Activated naive CD8-positive, alpha-beta T cell treated with anti-CD3 and anti-CD28 coated beads, Interleukin-2, amount 10 ng/mL, durations not matched to agents 7 days and 5 days (primary cell): ENCODE data around the gene MIOS. TPM values are rescaled to one million over a fixed set of nuclear protein-coding genes. Genes with fewer than 3 reads are reported as not detected.

Source experiments
- ATAC-seq: fragments of 150-1000 bp; cut with Tn5 transposase; one replicate; pipeline ENCODE4 v1.10.0; 2021; ENCODE audit warnings: low read depth, moderate library complexity
- POLR2A ChIA-PET: fragments of 350-600 bp; sonication (Branson Sonifier 250); formaldehyde crosslinking; loops from one replicate; lab custom pipeline; 2021; ENCODE audit warnings: antibody characterized with exemption; lab: Charles Lee
- DNase-seq: peaks from one replicate; pipeline ENCODE4 v3.0.0; 2021
- H3K27ac Mint-ChIP-seq: one replicate; pipeline ENCODE4 v1.8.0; 2022; ENCODE audit warnings: mild to moderate bottlenecking, mixed read lengths
- H3K27me3 Mint-ChIP-seq: one replicate; pipeline ENCODE4 v1.8.0; 2022; ENCODE audit warnings: mild to moderate bottlenecking, moderate library complexity, mixed read lengths
- H3K36me3 Mint-ChIP-seq: one replicate; pipeline ENCODE4 v1.8.0; 2021; ENCODE audit warnings: mild to moderate bottlenecking, mixed read lengths
- H3K4me1 Mint-ChIP-seq: one replicate; pipeline ENCODE4 v1.8.0; 2021; ENCODE audit warnings: mixed read lengths
- H3K4me3 Mint-ChIP-seq: one replicate; pipeline ENCODE4 v1.8.0; 2022; ENCODE audit warnings: mild to moderate bottlenecking, moderate library complexity, mixed read lengths
- H3K9me3 Mint-ChIP-seq: one replicate; pipeline ENCODE4 v1.8.0; 2021; ENCODE audit warnings: mixed read lengths
- total RNA-seq, 2 experiments: library from RNA; stranded (reverse); gene quantifications; one replicate each; pipeline ENCODE4 v1.2.3, GENCODE V29; 2021

The MIOS gene
- total RNA-seq, 2 experiments from 2014 or later: 42.0 to 42.1 TPM

- no peak overlapping the region for H3K27ac Mint-ChIP-seq
- peaks cover 17% of the 10 kb centered on the region for H3K36me3 Mint-ChIP-seq
- H3K9me3 Mint-ChIP-seq: no peaks in the 10 kb centered on the region
- DNase-seq (no peak), ATAC-seq (no peak)
- POLR2A ChIA-PET: no interaction called here
- no peak overlapping the region for H3K4me3 Mint-ChIP-seq
- no peaks in the 10 kb centered on the region for H3K27me3 Mint-ChIP-seq
- peaks cover 2% of the 10 kb centered on the region for H3K4me1 Mint-ChIP-seq
Measured at GRCh38 chr7:7579638-7580037, 13.0 kb downstream of the MIOS start.

- DNase-seq: no peak
- ATAC-seq: no peak
- Mint-ChIP-seq H3K9me3 (no peaks in the 10 kb centered on the region), H3K4me3 (no peak overlapping the region), H3K27ac (no peak overlapping the region), H3K4me1 (peaks cover 3% of the 10 kb centered on the region), H3K36me3 (peaks cover 10% of the 10 kb centered on the region), H3K27me3 (no peaks in the 10 kb centered on the region)
- POLR2A ChIA-PET: no interaction called here
Measured at GRCh38 chr7:7581531-7582179, 15.0 kb downstream of the MIOS start.

- no peak for DNase-seq
- Mint-ChIP-seq H3K27ac (no peak overlapping the region), H3K36me3 (peaks cover 14% of the 10 kb centered on the region), H3K4me1 (peaks cover 3% of the 10 kb centered on the region), H3K4me3 (no peak overlapping the region), H3K27me3 (no peaks in the 10 kb centered on the region), H3K9me3 (no peaks in the 10 kb centered on the region)
- POLR2A ChIA-PET: no interaction called here
- ATAC-seq: no peak
Measured at GRCh38 chr7:7582596-7582995, 15.9 kb downstream of the MIOS start.

- ATAC-seq: no peak
- Mint-ChIP-seq H3K4me1 (peaks cover 4% of the 10 kb centered on the region), H3K4me3 (no peak overlapping the region), H3K27ac (no peak overlapping the region), H3K36me3 (peaks cover 14% of the 10 kb centered on the region), H3K9me3 (no peaks in the 10 kb centered on the region), H3K27me3 (no peaks in the 10 kb centered on the region)
- POLR2A ChIA-PET: no interaction called here
- DNase-seq: no peak
Measured at GRCh38 chr7:7583731-7584130, 17.0 kb downstream of the MIOS start.

- Mint-ChIP-seq H3K27ac (no peak overlapping the region), H3K9me3 (no peaks in the 10 kb centered on the region), H3K4me3 (no peak overlapping the region), H3K36me3 (peaks cover 10% of the 10 kb centered on the region), H3K4me1 (peaks cover 4% of the 10 kb centered on the region), H3K27me3 (no peaks in the 10 kb centered on the region)
- POLR2A ChIA-PET: no interaction called here
- no peak for ATAC-seq
- DNase-seq: no peak
Measured at GRCh38 chr7:7584653-7585052, 18.0 kb downstream of the MIOS start.

GRCh38 chr7:7585241-7585928, 18.7 kb downstream of the MIOS start:
- no peaks in the 10 kb centered on the region for H3K27me3 Mint-ChIP-seq

GRCh38 chr7:7595451-7595850, 28.8 kb downstream of the MIOS start:
- POLR2A ChIA-PET: no interaction called here
- ATAC-seq (no peak), DNase-seq (no peak)
- no peaks in the 10 kb centered on the region for H3K9me3 Mint-ChIP-seq
- no peak overlapping the region for H3K4me3 Mint-ChIP-seq
- no peaks in the 10 kb centered on the region for H3K27me3 Mint-ChIP-seq
- peaks cover 34% of the 10 kb centered on the region for H3K36me3 Mint-ChIP-seq
- H3K4me1 Mint-ChIP-seq: peaks cover under 1% of the 10 kb centered on the region
- no peak overlapping the region for H3K27ac Mint-ChIP-seq

More at GRCh38 chr7:7585241-7585928, 18.7 kb downstream of the MIOS start:
- Mint-ChIP-seq H3K36me3 (peaks cover 14% of the 10 kb centered on the region), H3K4me3 (no peak overlapping the region), H3K27ac (no peak overlapping the region), H3K9me3 (no peaks in the 10 kb centered on the region), H3K4me1 (peaks cover 9% of the 10 kb centered on the region)
- POLR2A ChIA-PET: no interaction called here
- no peak for DNase-seq
- ATAC-seq: no peak

GRCh38 chr7:7596176-7596575, 29.5 kb downstream of the MIOS start:
- H3K4me3 Mint-ChIP-seq: no peak overlapping the region
- POLR2A ChIA-PET: no interaction called here
- no peaks in the 10 kb centered on the region for H3K9me3 Mint-ChIP-seq
- no peak for ATAC-seq
- H3K4me1 Mint-ChIP-seq: no peaks in the 10 kb centered on the region
- H3K27ac Mint-ChIP-seq: no peak overlapping the region
- H3K36me3 Mint-ChIP-seq: peaks cover 36% of the 10 kb centered on the region
- DNase-seq: no peak
- H3K27me3 Mint-ChIP-seq: no peaks in the 10 kb centered on the region

- DNase-seq (no peak), ATAC-seq (no peak)
- Mint-ChIP-seq H3K27ac (no peak overlapping the region), H3K4me3 (no peak overlapping the region), H3K36me3 (peaks cover 6% of the 10 kb centered on the region), H3K4me1 (no peaks in the 10 kb centered on the region), H3K9me3 (no peaks in the 10 kb centered on the region), H3K27me3 (no peaks in the 10 kb centered on the region)
- POLR2A ChIA-PET: no interaction called here
Measured at GRCh38 chr7:7607010-7607409, 40.3 kb downstream of the MIOS start.

GRCh38 chr7:7609330-7609729, 42.6 kb downstream of the MIOS start:
- no peaks in the 10 kb centered on the region for H3K4me1 Mint-ChIP-seq
- H3K27me3 Mint-ChIP-seq: no peaks in the 10 kb centered on the region
- H3K4me3 Mint-ChIP-seq: no peak overlapping the region
- H3K36me3 Mint-ChIP-seq: peaks cover 6% of the 10 kb centered on the region
- ATAC-seq: no peak
- POLR2A ChIA-PET: no interaction called here
- H3K9me3 Mint-ChIP-seq: no peaks in the 10 kb centered on the region
- H3K27ac Mint-ChIP-seq: no peak overlapping the region
- DNase-seq: no peak

- no peaks in the 10 kb centered on the region for H3K9me3 Mint-ChIP-seq
Measured at GRCh38 chr7:7612519-7612918, 45.8 kb downstream of the MIOS start.

GRCh38 chr7:7613210-7613609, 46.5 kb downstream of the MIOS start:
- no peak for ATAC-seq
- Mint-ChIP-seq H3K4me3 (no peak overlapping the region), H3K27ac (no peak overlapping the region), H3K36me3 (peaks cover 4% of the 10 kb centered on the region), H3K4me1 (peaks cover 6% of the 10 kb centered on the region), H3K9me3 (no peaks in the 10 kb centered on the region), H3K27me3 (no peaks in the 10 kb centered on the region)
- DNase-seq: no peak
- POLR2A ChIA-PET: no interaction called here

More at GRCh38 chr7:7612519-7612918, 45.8 kb downstream of the MIOS start:
- H3K4me1 Mint-ChIP-seq: peaks cover 3% of the 10 kb centered on the region
- ATAC-seq (no peak), DNase-seq (no peak)
- H3K27me3 Mint-ChIP-seq: no peaks in the 10 kb centered on the region
- POLR2A ChIA-PET: no interaction called here
- H3K4me3 Mint-ChIP-seq: no peak overlapping the region
- H3K27ac Mint-ChIP-seq: no peak overlapping the region
- peaks cover 8% of the 10 kb centered on the region for H3K36me3 Mint-ChIP-seq

GRCh38 chr7:7614018-7614741, 47.5 kb downstream of the MIOS start:
- Mint-ChIP-seq H3K4me1 (peaks cover 6% of the 10 kb centered on the region), H3K36me3 (peaks cover 4% of the 10 kb centered on the region), H3K9me3 (no peaks in the 10 kb centered on the region), H3K4me3 (no peak overlapping the region), H3K27me3 (peaks cover 6% of the 10 kb centered on the region), H3K27ac (no peak overlapping the region)
- POLR2A ChIA-PET: no interaction called here
- ATAC-seq (no peak), DNase-seq (no peak)

- H3K27ac Mint-ChIP-seq: no peak overlapping the region
- no peak for ATAC-seq
- no peak overlapping the region for H3K4me3 Mint-ChIP-seq
- H3K27me3 Mint-ChIP-seq: peaks cover 6% of the 10 kb centered on the region
- no peak for DNase-seq
- H3K4me1 Mint-ChIP-seq: peaks cover 6% of the 10 kb centered on the region
- POLR2A ChIA-PET: no interaction called here
- peaks cover 4% of the 10 kb centered on the region for H3K36me3 Mint-ChIP-seq
- no peaks in the 10 kb centered on the region for H3K9me3 Mint-ChIP-seq
Measured at GRCh38 chr7:7617550-7617949, 50.9 kb downstream of the MIOS start.
